GM04503 (cell line): ENCODE results near the gene GIMAP7.
"Not testable (repeated sequence)": the region's sequence is repeated elsewhere in the genome, so short reads cannot be mapped to it uniquely, and the experiment has no call there.

Experiments used
- DNase-seq: peaks from one replicate; pipeline ENCODE4 v3.0.0-alpha.2; 2012; ENCODE audit warnings: low read depth

Gene GIMAP7

GRCh38 chr7:150513758-150514157 is 914 bp upstream of the GIMAP7 start:
- no peak for DNase-seq

DNA sequence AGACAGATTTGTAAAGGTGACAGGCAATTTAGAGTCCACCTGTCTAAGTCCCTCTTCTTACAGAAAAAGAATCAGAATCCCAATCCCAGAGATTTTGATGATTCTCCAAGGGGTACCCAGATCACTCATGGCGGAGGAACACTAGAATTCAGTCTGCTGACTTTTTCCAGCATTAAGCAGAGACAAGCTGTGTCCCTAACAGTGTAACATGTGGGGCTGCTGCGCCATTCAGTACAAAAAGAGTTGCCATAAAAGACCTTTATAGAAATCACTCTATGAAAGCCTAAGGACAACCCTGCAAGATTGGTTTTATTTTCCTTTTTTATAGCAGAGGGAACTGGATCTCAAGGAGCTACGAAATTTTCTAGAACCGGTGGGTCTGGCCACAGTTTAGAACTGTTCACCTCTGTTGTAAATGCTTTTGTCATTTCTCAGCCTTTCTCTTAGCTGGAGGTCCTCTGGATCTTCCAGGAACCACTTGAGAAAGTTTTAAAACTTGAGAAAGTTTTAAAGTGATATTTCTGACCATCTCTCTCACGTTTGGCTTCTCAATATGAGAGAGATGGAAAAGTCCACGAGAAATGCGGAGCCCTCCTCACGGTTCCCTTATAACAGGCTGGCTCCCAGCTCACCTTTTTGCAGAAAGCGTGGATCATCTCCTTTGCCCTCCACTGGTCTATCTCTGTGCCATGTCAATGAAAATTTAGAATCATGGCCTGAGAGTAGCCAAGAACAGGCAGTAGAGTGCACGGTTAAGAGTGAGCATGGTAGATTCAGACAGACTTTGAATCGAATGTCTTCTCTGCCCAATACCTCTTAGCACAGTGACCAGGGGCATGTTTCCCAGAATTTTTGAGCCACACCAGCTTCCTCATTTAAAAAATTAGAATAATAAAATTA is 826 bp downstream of the GIMAP7 start:
- no peak for DNase-seq

GRCh38 chr7:150516956-150517745 is 2.5 kb downstream of the GIMAP7 start:
- DNase-seq: no peak

- no peak for DNase-seq
These were observed 4.6 kb downstream of the GIMAP7 start for GRCh38 chr7:150519310-150519709.

DNA sequence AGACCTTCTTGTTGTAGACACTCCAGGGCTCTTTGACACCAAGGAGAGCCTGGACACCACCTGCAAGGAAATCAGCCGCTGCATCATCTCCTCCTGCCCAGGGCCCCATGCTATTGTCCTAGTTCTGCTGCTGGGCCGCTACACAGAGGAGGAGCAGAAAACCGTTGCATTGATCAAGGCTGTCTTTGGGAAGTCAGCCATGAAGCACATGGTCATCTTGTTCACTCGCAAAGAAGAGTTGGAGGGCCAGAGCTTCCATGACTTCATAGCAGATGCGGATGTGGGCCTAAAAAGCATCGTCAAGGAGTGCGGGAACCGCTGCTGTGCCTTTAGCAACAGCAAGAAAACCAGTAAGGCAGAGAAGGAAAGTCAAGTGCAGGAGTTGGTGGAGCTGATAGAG is 5.5 kb downstream of the GIMAP7 start:
- DNase-seq: no peak

DNA sequence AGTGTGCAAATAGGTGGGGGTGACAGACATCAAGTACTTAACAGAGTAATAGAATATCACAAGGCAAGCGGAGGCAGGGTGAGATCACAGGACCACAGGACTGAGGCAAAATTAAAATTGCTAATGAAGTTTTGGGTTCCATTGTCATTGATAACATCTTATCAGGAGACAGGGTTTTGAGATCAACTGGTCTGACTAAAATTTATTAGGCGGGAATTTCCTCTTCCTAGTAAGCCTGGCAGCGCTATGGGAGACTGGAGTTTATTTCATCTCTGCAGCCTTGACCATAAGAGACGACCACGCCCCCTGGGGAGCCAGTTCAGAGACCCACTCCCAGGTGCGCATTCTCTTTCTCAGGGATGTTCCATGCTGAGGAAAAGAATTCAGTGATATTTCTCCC is 8.3 kb downstream of the GIMAP7 start:
- DNase-seq: not testable (repeated sequence)

DNA sequence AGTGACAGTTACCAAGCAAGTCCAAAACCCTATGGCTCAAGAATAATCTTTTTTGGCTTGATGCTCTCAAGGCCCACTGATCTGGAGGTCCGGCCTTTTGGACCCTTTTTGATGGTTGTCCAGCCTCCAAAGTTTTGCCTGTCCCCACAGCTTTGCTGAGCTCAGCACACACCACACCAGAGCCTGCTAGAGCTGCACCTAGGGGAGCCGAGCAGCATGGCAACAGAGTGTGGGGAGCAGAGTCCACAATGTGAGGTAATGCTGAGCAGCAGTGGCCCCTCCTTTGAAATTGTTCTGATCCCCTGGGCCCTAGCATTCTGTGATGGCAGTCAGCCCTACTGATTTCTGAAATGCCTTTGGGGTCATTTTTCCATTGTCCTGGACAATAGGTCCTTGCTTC is 9.3 kb downstream of the GIMAP7 start:
- no peak for DNase-seq

- no peak for DNase-seq
These were observed 17.0 kb downstream of the GIMAP7 start for GRCh38 chr7:150531704-150532103.

DNA sequence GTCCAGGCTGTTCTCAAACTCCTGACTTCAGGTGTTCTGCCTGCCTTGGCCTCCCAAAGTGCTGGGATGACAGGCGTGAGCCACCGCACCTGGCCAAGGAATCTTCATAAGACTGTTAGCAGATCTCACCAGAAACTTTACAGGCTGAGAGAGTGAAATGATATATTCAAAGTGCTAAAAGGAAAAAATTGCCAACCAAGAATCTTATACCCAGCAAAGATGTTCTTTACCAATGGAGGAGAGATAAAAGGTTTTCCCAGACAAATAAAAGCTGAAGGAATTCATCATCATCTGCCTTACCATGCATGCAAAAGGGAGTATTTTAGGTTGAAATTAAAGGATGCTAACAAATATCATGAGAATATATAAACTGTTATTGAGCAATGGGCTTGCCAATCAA is 23.6 kb downstream of the GIMAP7 start:
- no peak for DNase-seq

DNA sequence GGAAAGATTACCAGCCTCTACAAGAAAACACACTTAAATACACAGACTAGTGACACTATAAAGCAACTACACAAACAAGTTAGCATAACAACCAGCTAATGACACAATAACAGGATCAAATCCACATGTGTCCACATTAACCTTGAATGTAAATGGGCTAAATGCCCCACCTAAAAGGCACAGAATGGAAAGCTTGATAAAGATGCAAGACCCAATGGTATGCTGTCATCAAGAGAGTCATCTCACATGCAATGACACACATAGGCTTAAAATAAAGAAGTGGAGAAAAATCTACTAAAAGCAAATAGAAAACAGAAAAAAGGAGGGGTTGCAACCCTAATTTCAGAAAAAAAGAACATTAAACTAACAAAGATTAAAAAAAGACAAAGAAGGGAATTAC is 38.5 kb downstream of the GIMAP7 start:
- no peak for DNase-seq

- DNase-seq: no peak
These were observed 42.0 kb downstream of the GIMAP7 start for GRCh38 chr7:150556521-150557138.

GRCh38 chr7:150560486-150560885 is 45.8 kb downstream of the GIMAP7 start:
- no peak for DNase-seq

- DNase-seq: no peak
These were observed 48.2 kb downstream of the GIMAP7 start for GRCh38 chr7:150562919-150563318.

- no peak for DNase-seq
These were observed 49.3 kb downstream of the GIMAP7 start for GRCh38 chr7:150564006-150564405.

DNA sequence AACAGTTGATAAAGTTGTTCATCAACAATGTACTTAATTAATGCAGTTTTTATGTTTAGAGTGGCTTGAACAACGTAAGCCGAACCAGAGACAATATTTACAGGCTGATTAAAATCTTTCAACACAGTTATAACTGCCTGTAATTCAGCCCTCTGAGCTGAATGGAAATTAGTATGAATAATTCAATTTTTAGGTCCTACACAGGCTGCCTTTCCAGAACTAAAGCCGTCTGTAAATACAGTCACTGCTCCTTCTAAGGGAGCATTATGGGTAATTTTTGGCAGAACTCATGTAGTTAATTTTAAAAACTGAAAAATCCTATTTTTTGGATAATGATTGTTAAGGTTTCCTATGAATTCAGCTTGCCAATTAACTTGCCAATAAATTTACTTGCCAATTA is 49.9 kb downstream of the GIMAP7 start:
- no peak for DNase-seq

GRCh38 chr7:150565239-150565638 is 50.6 kb downstream of the GIMAP7 start:
- no peak for DNase-seq

GRCh38 chr7:150566123-150566522 is 51.5 kb downstream of the GIMAP7 start:
- no peak for DNase-seq

GRCh38 chr7:150566572-150566971 is 51.9 kb downstream of the GIMAP7 start:
- no peak for DNase-seq

DNA sequence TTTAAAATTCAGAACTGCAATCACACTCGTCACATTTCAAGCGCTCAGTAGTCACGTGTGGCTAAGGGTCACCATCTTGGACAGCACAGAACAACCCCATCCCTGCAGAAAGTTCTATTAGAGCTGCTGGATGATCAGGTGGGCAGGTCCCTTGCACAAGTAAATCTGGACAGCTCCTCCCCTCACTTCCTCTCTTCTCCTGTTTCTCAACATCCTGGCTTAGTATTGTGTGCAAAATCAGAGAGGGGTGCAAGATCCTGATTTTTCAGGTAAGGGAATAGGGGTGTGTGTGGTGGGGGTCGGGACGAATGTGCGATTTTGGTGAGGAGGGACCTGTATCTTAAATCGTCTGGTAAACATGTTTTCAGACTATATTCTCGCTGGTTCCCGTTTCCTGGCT is 52.5 kb downstream of the GIMAP7 start, which contains the start of gene GIMAP4:
Gene GIMAP4, plus strand, starts transcription at position 222 of the 400 bp plus-strand sequence. CDS start 2,512 bp downstream, outside the sequence.
- no peak for DNase-seq

DNA sequence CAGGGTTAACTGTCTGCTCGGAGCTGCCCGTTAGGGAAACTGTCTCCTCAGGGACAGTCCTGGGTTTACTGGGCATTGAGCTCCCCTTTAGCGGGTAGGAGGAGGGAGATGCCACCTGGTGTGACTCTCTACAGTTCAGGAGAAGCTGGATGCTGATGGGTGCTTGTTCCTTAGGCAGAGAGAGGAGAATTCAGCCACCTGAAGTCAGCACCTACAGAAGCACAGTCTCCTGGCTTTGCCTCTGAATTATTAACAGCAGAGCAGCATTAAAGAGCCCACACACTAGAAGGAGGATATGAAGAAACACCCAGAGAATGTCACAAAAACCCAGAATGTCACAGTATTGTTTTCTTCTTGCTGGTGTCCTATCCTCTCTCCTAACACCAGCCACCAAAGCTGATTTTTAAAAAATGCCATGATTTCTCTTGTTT is 53.2 kb downstream of the GIMAP7 start:
- no peak for DNase-seq

GRCh38 chr7:150568714-150569113 is 54.0 kb downstream of the GIMAP7 start:
- no peak for DNase-seq

GRCh38 chr7:150569245-150569955 is 54.7 kb downstream of the GIMAP7 start:
- no peak for DNase-seq
